H54 (cell line): ENCODE measurements around the gene FHIT.

Experiments
- DNase-seq: peaks from one replicate; pipeline ENCODE4 v3.0.0; 2011; ENCODE audit warnings: low spot score, mixed read lengths; ENCODE audit not compliant: insufficient read length
- FAIRE-seq: peaks from 3 replicates; lab custom pipeline; 2011; peaks lifted over from hg19 to GRCh38; lab: Jason Lieb, UNC
- POLR2A ChIP-seq: IDR thresholded peaks from 2 replicates; pipeline ENCODE4 v1.6.1; 2011; ENCODE audit warnings: low read depth, mild to moderate bottlenecking, low read length

The FHIT gene

GRCh38 chr3:59756934-59757333 is 1494.3 kb downstream of the FHIT start:
- DNase-seq (no peak), FAIRE-seq (no peak)
- no peak for TF ChIP-seq POLR2A

- no peak for TF ChIP-seq POLR2A
- DNase-seq (no peak), FAIRE-seq (no peak)
Observed at GRCh38 chr3:59754456-59755129, 1496.7 kb downstream of the FHIT start.

GRCh38 chr3:59753808-59754450 is 1497.3 kb downstream of the FHIT start:
- DNase-seq = no peak
- no peak for TF ChIP-seq POLR2A
- no peak for FAIRE-seq

GRCh38 chr3:59752925-59753324 is 1498.3 kb downstream of the FHIT start:
- TF ChIP-seq POLR2A = no peak
- FAIRE-seq = no peak
- DNase-seq = no peak

GRCh38 chr3:59751606-59752005 is 1499.6 kb downstream of the FHIT start:
- FAIRE-seq (no peak), DNase-seq (no peak)
- TF ChIP-seq POLR2A = no peak

DNA sequence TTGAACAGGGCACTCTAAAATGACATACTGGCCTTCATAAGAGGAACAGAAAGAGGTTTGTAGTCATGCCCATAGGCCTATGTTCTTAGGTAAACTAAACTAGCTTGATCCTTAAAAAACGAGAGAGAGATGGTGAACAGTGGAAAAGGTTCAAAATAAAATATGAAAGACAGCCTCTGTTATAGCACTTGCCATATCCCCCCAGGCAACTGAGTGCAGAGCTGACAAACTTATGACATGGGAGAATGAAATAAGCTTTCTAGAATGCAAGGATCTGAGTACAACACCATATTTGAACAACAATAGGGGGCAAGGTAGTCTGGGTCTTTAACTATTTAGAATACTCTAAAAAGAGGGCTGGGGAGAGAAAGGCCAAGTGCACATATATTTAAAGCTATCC is 1500.9 kb downstream of the FHIT start:
- no peak for TF ChIP-seq POLR2A
- FAIRE-seq = no peak
- no peak for DNase-seq

DNA sequence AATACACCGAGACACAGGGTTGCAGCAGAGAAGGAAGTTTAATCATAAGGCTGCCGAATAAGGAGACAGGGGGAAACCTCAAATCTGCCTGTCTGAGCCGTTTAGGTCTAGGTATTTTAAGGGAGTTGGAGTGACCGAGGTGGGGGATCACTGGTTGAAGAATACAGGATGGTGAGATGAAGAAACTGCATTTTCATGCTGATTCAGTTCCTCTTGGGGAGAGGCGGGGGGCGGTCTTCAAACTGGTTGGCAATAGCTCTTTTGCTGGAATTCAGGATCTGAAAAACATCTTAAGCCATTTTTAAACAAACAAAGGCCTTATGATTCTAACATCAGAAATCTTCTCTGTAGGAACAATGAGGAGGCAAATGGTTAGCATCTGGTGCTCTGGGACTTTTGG is 1502.0 kb downstream of the FHIT start:
- no peak for FAIRE-seq
- TF ChIP-seq POLR2A = no peak
- no peak for DNase-seq

DNA sequence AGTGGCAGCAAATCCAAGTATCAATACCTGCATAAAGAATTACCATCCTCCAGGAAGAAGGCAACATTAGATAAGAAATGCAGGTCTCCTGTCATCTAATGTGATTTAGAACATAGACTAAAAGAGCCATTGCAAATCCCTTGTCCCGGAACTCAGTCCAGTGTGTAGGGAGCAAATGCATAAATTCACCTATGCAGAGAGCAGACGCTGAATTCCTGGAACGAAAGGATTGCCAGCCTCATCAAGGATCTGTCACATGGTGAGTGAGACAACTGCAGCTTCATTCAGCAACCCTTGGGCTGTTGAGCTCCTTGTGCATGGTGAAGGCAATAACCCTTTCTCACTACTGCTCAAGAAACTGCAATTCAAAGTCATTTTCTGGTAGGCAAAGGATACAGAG is 1504.7 kb downstream of the FHIT start:
- DNase-seq (no peak), FAIRE-seq (no peak)
- TF ChIP-seq POLR2A = no peak

DNA sequence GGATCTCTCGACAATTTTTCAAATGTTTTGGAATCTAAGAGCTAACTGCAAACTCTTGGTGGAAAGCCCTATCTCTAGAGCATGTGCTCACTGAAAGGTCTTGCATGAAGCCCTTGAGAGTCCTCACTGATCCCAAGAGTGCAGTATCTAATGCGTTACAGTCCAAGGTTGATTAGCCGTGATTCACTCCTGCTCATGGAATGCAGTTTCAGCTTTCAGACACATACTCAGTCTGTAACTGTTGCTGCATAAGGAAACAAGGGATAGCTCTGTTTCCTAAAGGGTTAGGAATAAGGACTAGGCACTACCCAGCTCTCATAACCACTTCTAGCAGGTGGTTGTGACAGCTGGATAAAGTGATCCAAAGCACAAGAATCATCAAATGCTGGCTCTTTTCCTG is 1514.0 kb downstream of the FHIT start:
- FAIRE-seq (no peak), DNase-seq (no peak)

DNA sequence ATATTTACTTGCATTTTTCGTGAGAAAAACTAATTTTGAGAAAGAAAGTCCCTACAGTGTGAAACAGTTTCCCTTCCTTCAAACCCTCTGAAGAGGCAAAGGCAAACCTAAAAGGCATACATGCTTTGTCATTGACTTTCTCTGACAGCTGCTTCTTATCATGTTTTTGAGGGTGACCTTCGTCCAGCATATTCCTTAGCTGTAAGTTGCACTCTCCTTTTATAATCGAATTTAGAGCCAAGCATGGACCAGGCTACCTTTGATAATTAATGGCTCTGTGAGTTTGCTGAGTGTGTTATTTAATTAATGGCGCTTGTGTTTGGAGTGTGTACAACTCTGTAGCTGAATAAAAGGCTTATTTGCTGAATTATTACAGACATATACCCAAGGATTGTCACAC is 1517.2 kb downstream of the FHIT start:
- DNase-seq (no peak), FAIRE-seq (no peak)
- TF ChIP-seq POLR2A = no peak

More for the DNA sequence above, 1514.0 kb downstream of the FHIT start:
- TF ChIP-seq POLR2A = no peak

DNA sequence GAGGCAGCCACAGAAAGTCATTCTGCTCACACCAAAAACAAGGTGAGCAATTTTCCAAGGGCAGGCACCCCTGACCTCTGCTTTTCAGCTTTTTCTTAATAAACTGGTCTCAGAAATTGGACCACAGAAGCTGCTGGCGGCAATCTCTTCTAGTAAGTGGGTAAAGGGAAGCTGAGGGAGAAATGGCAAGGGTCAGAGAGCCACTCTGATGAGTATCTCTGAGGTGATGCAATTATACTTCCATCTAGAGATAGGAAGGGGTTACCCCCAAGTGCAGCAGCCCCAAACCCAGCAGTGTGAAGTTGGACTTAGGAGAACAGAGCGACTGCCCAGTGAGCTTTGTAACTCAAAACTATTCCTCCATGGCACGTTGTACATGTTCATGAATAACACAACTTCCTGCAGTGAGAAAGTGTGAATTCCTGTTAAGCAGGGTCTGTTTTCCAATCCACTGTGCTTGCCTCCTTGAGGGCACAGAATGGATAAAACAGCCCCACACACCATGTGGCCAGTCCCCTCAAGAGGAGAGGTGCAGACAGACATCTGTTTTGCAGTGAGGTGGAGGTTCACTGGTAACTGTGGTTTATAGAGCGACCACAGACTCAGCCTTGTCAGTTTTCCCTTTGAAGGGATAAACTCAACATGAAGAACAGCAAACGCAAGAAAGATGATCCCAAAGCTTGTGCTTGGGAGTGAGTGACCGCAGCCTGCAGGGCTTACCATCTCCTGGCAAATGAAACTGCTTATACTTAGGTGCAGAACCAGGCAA is 1518.0 kb downstream of the FHIT start:
- DNase-seq (no peak), FAIRE-seq (no peak)
- no peak for TF ChIP-seq POLR2A

DNA sequence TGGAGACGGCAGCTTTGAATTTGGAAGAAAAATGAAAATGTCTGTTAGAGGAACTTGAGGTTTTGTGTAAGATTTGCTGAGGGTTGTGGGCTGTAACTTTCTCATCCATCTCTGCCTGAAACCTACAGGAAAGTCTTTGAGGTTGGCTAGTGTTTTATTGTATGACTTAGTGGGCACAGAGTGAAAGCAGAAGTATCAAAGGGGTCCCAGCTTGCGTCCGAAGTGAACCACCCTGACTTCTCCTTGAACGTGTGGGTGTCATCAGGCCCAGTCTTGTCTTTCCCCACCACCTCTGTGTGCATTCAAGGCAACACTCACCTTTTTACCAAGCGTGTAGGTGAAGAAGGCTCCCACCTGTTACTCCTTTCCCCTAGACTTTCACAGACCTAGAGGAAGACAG is 1519.3 kb downstream of the FHIT start:
- FAIRE-seq = no peak
- no peak for DNase-seq
- no peak for TF ChIP-seq POLR2A

DNA sequence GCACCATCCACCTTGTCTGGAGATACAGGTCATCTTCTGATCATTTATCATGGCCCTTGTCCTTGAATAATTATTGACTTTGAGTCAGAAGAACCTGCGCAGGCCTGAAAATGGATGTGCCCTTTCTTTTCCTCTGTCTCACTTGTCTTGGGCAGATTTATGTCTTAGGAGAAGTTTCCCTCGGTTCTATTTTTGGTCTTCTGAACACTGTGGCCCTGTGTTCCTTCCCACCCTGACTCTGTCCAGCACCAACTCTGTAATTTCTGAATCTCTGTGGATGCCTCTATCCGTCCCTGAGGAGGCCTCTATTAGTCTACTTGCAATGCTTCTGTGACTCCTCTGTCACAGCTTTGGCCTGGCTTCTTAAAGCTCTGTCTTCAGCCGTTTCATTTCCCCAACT is 1520.7 kb downstream of the FHIT start:
- no peak for TF ChIP-seq POLR2A
- DNase-seq (no peak), FAIRE-seq (no peak)

GRCh38 chr3:59728587-59728908 is 1522.7 kb downstream of the FHIT start:
- no peak for DNase-seq
- no peak for FAIRE-seq
- TF ChIP-seq POLR2A = no peak
